ENCODE measurements around the gene RNF39. TPM values are rescaled to one million over a fixed set of nuclear protein-coding genes. Genes with fewer than 3 reads are reported as not detected.
"Not testable (repeated sequence)": the region's sequence is repeated elsewhere in the genome, so short reads cannot be mapped to it uniquely, and the experiment has no call there.

RNF39 gene
- total and polyA plus RNA-seq, 2 of the 13 experiments (the other 11 are each of a cell fraction or from before 2014, with no cell fraction given): 0.13 to 1.8 TPM

DNA sequence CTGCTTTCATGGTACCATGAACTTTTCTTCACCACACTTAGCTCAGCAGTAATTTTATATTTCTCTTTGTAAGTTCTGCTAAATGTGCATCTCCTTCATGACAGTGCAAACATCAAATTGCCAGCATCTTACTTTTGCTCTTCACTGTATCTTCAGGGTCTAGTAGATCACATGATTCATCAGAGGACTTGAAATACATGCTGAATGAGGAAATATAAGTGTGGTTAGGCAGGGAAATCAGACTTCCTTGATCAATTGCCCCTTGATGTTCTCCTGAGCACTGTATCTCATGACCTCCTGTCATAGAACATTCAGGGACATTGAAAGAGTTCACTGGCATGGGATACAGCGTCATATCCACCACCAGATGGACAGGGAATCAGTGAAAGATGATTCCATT, 39.8 kb downstream of the RNF39 start (continued):
- no peak for TF ChIP-seq ZNF318 (CRISPR knock-in tag; IDR thresholded peaks at IDR 0.05)

DNA sequence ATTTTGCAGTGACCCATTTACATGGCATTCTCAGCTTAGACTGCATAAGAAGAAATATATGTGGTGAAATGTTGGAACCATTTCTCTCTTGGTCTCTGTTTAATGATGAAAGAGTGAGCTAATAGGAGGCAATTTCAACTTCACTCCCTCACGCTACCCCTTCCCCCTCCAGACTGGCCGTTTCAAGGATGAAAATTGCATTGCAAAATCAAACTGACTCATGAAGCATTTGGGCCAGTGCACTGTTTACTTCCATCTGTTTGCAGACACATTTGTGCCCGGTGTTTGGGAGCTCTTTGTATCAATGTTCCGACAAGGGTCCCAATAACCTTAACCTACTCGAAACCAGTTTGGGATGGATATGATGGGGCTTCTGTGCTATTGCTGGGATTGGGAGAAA, 42.1 kb downstream of the RNF39 start:
- intact Hi-C loops (cut with micrococcal nuclease; ENCODE audit: unreplicated experiment); H3K79me2 ChIP-seq (ENCODE audit: insufficient read depth, low read length); H3K9ac ChIP-seq (ENCODE audit: insufficient read depth, low read depth, low read length); BruUV-seq (replicated peaks); H3K27me3 ChIP-seq (ENCODE audit: control insufficient read depth in 1 of 2, insufficient read depth in 2 of 2, low read length in 2 of 2); H3K4me1 ChIP-seq (ENCODE audit: insufficient read depth, low read length); H3K9me3 ChIP-seq (ENCODE audit: low read length); H3K4me3 ChIP-seq (replicated peaks in 1 of 3; ENCODE audit: insufficient read depth in 1 of 3, low read depth in 2 of 3, low read length in 3 of 3); H3K4me2 ChIP-seq (ENCODE audit: low read depth, low read length); CTCF ChIA-PET (ENCODE audit: low intra/inter-chr PET ratio, low total read pairs); H4K20me1 ChIP-seq (ENCODE audit: insufficient read depth, low read length); POLR2A ChIA-PET; H3K36me3 ChIP-seq (replicated peaks in 1 of 2; ENCODE audit: control insufficient read depth in 1 of 2, insufficient read depth in 2 of 2, low read length in 2 of 2); H2AFZ ChIP-seq (ENCODE audit: low read length); in situ Hi-C loops (cut with HindIII; ENCODE audit: extremely low pct_ligation_motif_present, low pct_unique_long_range_greater_than_20kb); H3K27ac ChIP-seq (ENCODE audit: extremely low read length, insufficient read depth, low read length): not testable (repeated sequence)
- WGBS (ENCODE audit: low lambda C conversion rate): 63% methylated on average over 5 of the region's 5 CpGs
- FAIRE-seq (peak; percentile 26), DNase-seq (ENCODE audit: low spot score) (peak; percentile 40), ATAC-seq (peak; percentile 52; the same call in 1 of the 3 replicates)
- peak; percentile 26; the same call in 1 of the 2 replicates for TF ChIP-seq ZNF281 (CRISPR knock-in tag; IDR thresholded peaks at IDR 0.05; ENCODE audit: borderline replicate concordance)
- peak; percentile 27; the same call in 1 of the 2 replicates for TF ChIP-seq GATAD2A (CRISPR knock-in tag; IDR thresholded peaks at IDR 0.05)
- TF ChIP-seq ZBTB33 (CRISPR knock-in tag; IDR thresholded peaks at IDR 0.05): peak; percentile 30; the same call in 1 of the 2 replicates
- peak; percentile 87 for TF ChIP-seq FOSL2 (CRISPR knock-in tag; IDR thresholded peaks at IDR 0.05)
- TF ChIP-seq FOXA3 (CRISPR knock-in tag; IDR thresholded peaks at IDR 0.05): 0 out of 2 replicates have a peak, but pooled peaks have one; percentile 16
- TF ChIP-seq, protein P1, sequence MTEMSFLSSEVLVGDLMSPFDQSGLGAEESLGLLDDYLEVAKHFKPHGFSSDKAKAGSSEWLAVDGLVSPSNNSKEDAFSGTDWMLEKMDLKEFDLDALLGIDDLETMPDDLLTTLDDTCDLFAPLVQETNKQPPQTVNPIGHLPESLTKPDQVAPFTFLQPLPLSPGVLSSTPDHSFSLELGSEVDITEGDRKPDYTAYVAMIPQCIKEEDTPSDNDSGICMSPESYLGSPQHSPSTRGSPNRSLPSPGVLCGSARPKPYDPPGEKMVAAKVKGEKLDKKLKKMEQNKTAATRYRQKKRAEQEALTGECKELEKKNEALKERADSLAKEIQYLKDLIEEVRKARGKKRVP (CRISPR knock-in tag; IDR thresholded peaks at IDR 0.05): peak in 1 of 2 experiments; percentile 87; a peak in 2 of 4 replicates
- peak; percentile 56; the same call in 1 of the 2 replicates for TF ChIP-seq CEBPB (IDR thresholded peaks at IDR 0.05; ENCODE audit: borderline replicate concordance, low read depth, low read length)
- TF ChIP-seq ZNF7 (CRISPR knock-in tag; IDR thresholded peaks at IDR 0.05): peak; percentile 85

Data from HepG2 (cell line).